ENCODE data around the gene RRAGB.
"Not testable (repeated sequence)": the region's sequence is repeated elsewhere in the genome, so short reads cannot be mapped to it uniquely, and the experiment has no call there.

RRAGB gene

DNA sequence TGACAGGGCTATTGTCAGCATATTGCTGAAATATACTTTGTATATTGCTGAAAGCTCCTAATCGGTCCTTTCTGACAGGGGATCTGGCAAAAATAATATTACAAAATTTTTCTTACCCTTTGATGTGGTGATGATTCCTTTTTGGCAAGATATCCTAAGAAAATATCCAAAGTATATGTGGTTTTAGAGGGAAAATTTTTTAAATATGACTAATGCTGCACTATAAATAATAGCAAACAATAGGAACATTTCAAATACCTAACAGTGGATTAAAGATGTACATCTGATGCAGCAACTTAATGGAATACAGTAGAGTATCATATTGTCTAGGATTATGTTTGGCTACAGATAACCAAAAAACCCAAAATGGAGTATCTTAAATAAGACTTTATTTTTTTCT, 49.6 kb downstream of the RRAGB start:
- no peak for DNase-seq

DNA sequence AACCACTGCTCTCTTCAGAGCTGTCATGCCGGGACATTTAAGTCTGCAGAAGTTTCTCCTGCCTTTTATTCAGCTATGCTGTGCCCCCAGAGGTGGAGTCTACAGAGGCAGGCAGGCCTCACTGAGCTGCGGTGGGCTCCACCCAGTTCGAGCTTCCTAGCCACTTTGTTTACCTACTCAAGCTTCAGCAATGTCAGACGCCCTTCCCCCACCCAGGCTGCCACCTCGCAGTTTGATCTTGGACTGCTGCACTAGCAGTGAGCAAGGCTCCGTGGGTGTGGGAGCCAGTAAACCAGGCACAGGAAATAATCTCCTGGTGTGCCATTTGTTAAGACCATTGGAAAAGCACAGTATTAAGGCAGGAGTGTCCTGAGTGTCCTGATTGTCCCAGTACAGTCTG, 56.9 kb downstream of the RRAGB start:
- not testable (repeated sequence) for DNase-seq

DNA sequence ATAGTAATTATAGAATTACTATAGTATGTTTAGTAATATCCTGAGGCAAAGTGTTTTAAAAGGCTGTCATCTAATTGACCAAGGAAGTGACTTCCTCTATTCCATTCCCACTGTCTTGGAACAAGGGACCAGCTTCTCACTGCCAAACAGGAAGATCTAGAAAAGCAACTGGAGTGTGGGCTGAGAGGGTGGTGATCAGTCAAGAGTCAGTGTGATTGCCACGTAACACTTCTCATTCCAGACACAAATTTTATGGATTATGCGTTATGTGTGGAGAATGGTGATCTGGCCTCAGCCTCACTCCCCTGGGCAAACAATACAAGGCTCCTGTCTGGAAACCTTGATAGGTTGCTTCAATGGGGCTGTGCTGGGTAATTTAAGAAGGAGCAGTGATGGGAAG, 60.0 kb downstream of the RRAGB start:
- DNase-seq, result no peak

DNA sequence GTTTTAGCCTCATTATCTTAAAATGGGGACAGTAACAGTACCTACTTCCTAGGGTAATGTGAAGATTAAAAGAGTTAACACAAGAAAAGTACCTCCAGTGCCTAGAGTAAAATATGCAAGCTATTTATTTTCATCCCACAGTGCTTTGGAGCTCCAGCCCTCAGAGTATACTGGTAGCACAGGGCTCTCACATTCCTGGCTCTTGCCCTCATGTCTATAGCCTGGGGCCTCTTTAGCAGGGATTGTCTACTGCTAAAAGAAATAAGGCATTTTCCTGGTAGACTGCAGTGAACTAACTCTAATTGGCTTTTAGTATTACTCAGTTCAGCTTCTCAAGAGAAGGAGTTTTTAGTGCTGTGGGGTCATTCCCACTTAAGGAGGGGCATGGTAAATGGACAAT, 60.8 kb downstream of the RRAGB start:
- no peak for DNase-seq

DNA sequence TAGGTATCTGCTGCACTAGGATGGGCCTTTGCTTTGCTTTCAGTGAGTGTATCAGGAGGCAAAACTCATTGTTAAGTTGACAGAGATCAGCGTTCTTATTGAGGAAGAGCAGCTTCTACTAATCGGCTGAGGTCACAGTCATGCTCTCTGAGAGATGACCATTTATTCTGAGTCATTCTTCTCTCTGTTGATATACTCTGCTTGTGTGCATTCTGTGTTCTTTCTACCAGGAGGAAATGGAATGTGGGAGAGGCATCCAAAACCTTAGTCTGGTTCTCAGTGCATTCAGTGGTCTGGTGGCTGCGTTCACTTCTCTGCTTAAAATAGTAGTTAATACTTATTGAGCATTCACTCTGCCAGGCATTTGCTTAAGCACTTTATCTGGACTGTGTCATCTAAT, 66.2 kb downstream of the RRAGB start:
- no peak for DNase-seq

DNA sequence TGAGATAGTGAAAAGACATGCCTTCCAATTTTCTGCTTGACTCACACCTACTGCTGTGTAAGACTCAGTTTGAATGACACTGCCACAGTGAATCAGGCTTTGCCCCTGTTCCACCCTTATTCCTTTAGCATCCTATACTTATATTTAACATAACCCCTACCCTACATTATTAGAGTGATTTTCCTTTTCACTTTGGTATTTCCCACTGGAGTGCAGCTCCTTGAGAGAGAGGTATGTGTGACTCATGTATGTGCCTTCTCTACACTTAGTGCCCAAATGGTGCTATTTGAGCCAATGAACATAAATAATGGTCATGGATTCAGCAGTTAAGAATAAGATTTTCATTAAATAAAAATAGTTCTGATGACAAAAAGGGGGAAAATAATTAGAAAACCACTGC, 69.5 kb downstream of the RRAGB start:
- no peak for DNase-seq

DNA sequence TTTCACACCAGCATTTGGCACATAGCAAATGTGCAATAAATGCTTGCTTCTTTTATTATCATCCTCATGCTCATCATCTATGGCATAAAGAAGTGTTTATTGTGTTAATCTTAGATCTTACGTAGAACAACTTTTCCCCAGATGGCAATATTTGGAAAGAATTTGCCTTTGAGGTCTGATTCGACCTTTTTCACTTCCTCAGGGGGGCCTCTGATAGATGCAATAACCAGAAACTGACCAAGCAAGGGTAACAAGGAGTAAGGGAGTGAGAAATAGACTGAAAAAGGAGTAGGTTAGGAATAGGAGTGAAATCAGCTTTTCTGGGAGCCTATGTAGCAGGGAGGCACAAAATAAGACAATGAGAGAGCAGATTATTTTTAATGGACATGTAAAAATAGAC, 70.2 kb downstream of the RRAGB start:
- DNase-seq, result no peak

DNA sequence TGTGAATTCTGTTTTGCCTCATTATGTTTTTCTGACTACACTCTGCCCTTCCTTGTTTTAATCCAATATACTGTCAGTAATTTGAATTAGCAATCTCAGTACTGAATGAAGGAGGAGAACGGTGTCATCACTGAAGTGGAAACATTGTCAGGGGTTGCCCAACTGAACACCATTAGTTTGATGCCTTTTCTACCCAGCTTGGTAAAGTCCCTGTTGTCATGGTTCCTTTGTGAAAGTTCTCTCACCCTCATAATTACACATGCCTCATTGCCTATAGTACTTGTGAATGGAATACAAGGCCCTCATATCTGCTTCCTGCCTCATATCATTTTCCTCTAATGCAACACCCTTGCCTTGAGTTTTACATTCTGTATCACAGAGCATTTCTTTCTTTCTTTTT, 76.9 kb downstream of the RRAGB start:
- no peak for DNase-seq

DNA sequence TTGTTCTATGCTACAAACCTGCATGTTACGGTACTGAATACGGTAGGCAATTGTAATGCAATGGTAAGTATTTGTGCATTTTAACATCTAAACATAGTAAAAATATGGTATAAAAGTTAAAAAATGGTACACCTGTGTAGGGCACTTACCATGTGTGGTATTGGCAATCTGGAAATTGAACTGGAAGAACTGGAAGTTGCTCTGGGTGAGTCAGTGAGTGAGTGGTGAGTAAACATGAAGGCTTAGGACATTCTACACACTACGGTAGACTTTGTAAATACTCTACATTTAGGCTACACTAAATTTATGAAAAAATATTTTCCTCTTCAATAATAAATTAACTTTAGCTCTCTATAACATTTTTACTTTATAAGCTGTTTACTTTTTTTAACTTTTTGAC, 78.9 kb downstream of the RRAGB start:
- no peak for DNase-seq

DNA sequence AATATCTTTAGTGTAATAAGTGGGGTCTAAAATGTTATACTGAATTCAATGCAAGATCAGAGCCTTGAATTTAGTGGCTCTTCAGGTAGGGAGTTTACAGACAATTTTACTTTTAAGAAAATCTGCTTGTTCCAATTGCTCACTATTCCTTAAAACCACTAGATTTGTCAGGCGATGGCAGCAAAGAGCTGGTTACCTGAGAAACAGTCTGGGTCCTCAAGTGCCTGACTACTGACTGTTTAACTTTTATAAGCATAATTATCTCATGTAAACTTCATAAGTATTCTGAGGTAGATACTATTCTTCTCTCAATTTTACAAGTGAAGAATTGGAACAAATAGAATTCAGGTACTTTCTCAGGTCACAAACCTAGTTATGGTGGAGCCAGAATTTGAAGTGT, 84.3 kb downstream of the RRAGB start:
- no peak for DNase-seq

Data from amygdala (tissue), 56 donors.